Measurements from ENCODE around the gene FXYD7. TPM values are rescaled to one million over a fixed set of nuclear protein-coding genes. Genes with fewer than 3 reads are reported as not detected.

The FXYD7 gene
- total RNA-seq, 1 experiment from 2014 or later, result 0.71 TPM

- Histone ChIP-seq H2AFZ (ENCODE audit: low read depth, low read length, poor library complexity, severe bottlenecking) (no peak overlapping the region), H3K9me2 (ENCODE audit: insufficient read depth) (no peaks in the 10 kb centered on the region), H3K36me3 (ENCODE audit: control insufficient read depth in 1 of 2, insufficient read depth in 2 of 2, low read length in 2 of 2) (no peaks in the 10 kb centered on the region), H3K9ac (ENCODE audit: low read length) (peak overlapping the region; percentile 46), H3K27me3 (ENCODE audit: insufficient read depth, low read length) (no peaks in the 10 kb centered on the region), H3K27ac (ENCODE audit: low read depth, low read length) (peak overlapping the region; percentile 30; the same call in 1 of the 2 replicates), H4K20me1 (ENCODE audit: insufficient read depth) (no peaks in the 10 kb centered on the region), H3K4me3 (replicated peaks in 1 of 2; ENCODE audit: low read depth in 1 of 2, low read length in 2 of 2) (peak overlapping the region; percentile 41 to 54), H3K4me2 (ENCODE audit: low read length) (peak overlapping the region; percentile 87), H3K4me1 (ENCODE audit: control insufficient read depth in 1 of 2, insufficient read depth in 2 of 2, low read length in 2 of 2) (peaks cover 21 to 47% of the 10 kb centered on the region in 2 experiments), H3K9me3 (ENCODE audit: control insufficient read depth in 1 of 2, insufficient read depth in 1 of 2, low read depth in 1 of 2, low read length in 2 of 2) (no peaks in the 10 kb centered on the region), H3K79me2 (ENCODE audit: insufficient read depth, low read length) (no peaks in the 10 kb centered on the region)
- RAD21 ChIA-PET (ENCODE audit: low non-redundant PET in 1 of 2, low total read pairs in 2 of 2, uncharacterized antibody in 2 of 2, unreplicated experiment in 2 of 2), result no interaction called here
- CTCF ChIA-PET, result interaction anchor here (0.9 to 1.9 kb wide), 5 partner anchors 9 to 80 kb away, joined by 3 to 12 read pairs (median 10); partner anchors contain the start of genes FXYD3, FXYD7 and LGI4
- TF ChIP-seq POLR2AphosphoS5 (IDR thresholded peaks at IDR 0.05; ENCODE audit: low read depth, low read length) (peak; percentile 80), TCF7L2 (IDR thresholded peaks at IDR 0.05; ENCODE audit: borderline replicate concordance, extremely low read depth, insufficient read depth, insufficient read length) (no peak), POLR2A (IDR thresholded peaks at IDR 0.05; ENCODE audit: borderline replicate concordance, extremely low read depth, insufficient read depth, insufficient read length) (peak; percentile 57), ZFX (IDR thresholded peaks at IDR 0.05) (no peak), ELF1 (IDR thresholded peaks at IDR 0.05; ENCODE audit: borderline replicate concordance, low read depth) (no peak)
- TF ChIP-seq, protein P1, sequence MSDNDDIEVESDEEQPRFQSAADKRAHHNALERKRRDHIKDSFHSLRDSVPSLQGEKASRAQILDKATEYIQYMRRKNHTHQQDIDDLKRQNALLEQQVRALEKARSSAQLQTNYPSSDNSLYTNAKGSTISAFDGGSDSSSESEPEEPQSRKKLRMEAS (IDR thresholded peaks at IDR 0.05), result peak; percentile 45; the same call in 1 of the 2 replicates
- DNase-seq (ENCODE audit: low read depth, low spot score) (peak; percentile 70), ATAC-seq (peak; percentile 96)
- POLR2A ChIA-PET, result interaction anchor here (0.8 to 1.1 kb wide), 3 partner anchors 8 to 17 kb away, joined by 3 read pairs; no protein-coding TSS in a partner anchor
- intact Hi-C loops (cut with micrococcal nuclease), result no loop called here
- BruUV-seq (replicated peaks), result TSS peak; percentile 69
These were observed 18.7 kb upstream of the FXYD7 start for GRCh38 chr19:35124098-35125060.

DNA sequence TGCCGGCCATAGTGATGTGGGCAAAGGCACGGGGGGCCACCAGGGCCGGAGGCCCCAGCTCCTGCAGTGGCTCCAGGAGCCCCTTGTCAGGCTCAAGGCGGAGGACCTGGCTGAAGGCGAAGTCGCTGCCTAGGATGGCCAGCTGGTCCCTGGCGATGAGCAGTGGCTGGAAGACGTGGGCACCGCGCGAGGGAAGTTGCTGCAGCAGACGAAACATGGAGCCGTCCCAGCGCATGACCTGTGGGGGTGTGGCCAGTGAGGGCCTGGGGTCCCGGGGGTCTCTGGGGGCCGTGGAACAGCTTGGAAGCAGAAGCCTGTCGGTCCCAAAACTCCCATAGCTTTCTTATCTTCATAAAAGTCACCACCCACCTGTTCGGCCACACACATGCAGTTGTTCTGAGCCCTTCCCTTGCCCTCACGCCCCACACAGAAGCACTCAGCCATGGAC, 17.8 kb upstream of the FXYD7 start:
- DNase-seq (ENCODE audit: low read depth, low spot score) (no peak), ATAC-seq (no peak)
- CTCF ChIA-PET, result interaction anchor here (1.4 to 1.9 kb wide), 3 partner anchors 10 to 17 kb away, joined by 10 to 12 read pairs (median 11); partner anchors contain the start of genes FXYD3, FXYD7 and LGI4
- H3K79me2 ChIP-seq (ENCODE audit: insufficient read depth, low read length), result no peaks in the 10 kb centered on the region
- peak overlapping the region in 1 of 2 experiments; percentile 54; a peak in 1 of 4 replicates for H3K4me3 ChIP-seq (replicated peaks in 1 of 2; ENCODE audit: low read depth in 1 of 2, low read length in 2 of 2)
- H3K27ac ChIP-seq (ENCODE audit: low read depth, low read length), result peak overlapping the region; percentile 30; the same call in 1 of the 2 replicates
- POLR2A ChIA-PET, result interaction anchor here (1.1 kb wide), 1 partner anchor 18 kb away, joined by 3 read pairs; no protein-coding TSS in a partner anchor
- RAD21 ChIA-PET (ENCODE audit: low non-redundant PET in 1 of 2, low total read pairs in 2 of 2, uncharacterized antibody in 2 of 2, unreplicated experiment in 2 of 2), result no interaction called here
- H3K9me2 ChIP-seq (ENCODE audit: insufficient read depth), result no peaks in the 10 kb centered on the region
- no peaks in the 10 kb centered on the region for H4K20me1 ChIP-seq (ENCODE audit: insufficient read depth)
- no peak overlapping the region for H3K9ac ChIP-seq (ENCODE audit: low read length)
- intact Hi-C loops (cut with micrococcal nuclease), result no loop called here
- no peaks in the 10 kb centered on the region for H3K27me3 ChIP-seq (ENCODE audit: insufficient read depth, low read length)
- H2AFZ ChIP-seq (ENCODE audit: low read depth, low read length, poor library complexity, severe bottlenecking), result no peak overlapping the region
- no TSS peak for BruUV-seq (replicated peaks)
- no peaks in the 10 kb centered on the region for H3K9me3 ChIP-seq (ENCODE audit: control insufficient read depth in 1 of 2, insufficient read depth in 1 of 2, low read depth in 1 of 2, low read length in 2 of 2)
- peak overlapping the region; percentile 87 for H3K4me2 ChIP-seq (ENCODE audit: low read length)
- no peaks in the 10 kb centered on the region for H3K36me3 ChIP-seq (ENCODE audit: control insufficient read depth in 1 of 2, insufficient read depth in 2 of 2, low read length in 2 of 2)
- peaks cover 21 to 43% of the 10 kb centered on the region in 2 experiments for H3K4me1 ChIP-seq (ENCODE audit: control insufficient read depth in 1 of 2, insufficient read depth in 2 of 2, low read length in 2 of 2)
- TF ChIP-seq, protein P1 (IDR thresholded peaks at IDR 0.05), result no peak
- TF ChIP-seq REST (IDR thresholded peaks at IDR 0.05; ENCODE audit: low read depth) (no peak), CBX3 (IDR thresholded peaks at IDR 0.05; ENCODE audit: low read depth) (no peak), TCF7L2 (IDR thresholded peaks at IDR 0.05; ENCODE audit: borderline replicate concordance, extremely low read depth, insufficient read depth, insufficient read length) (no peak), CEBPB (IDR thresholded peaks at IDR 0.05; ENCODE audit: low read depth) (no peak), EZH2 (IDR thresholded peaks at IDR 0.05) (no peak), ZNF274 (IDR thresholded peaks at IDR 0.05; ENCODE audit: low read depth, low read length) (no peak), SIN3A (IDR thresholded peaks at IDR 0.05; ENCODE audit: low read depth) (no peak), POLR2A (IDR thresholded peaks at IDR 0.05; ENCODE audit: borderline replicate concordance, extremely low read depth, insufficient read depth, insufficient read length) (no peak), POLR2AphosphoS5 (IDR thresholded peaks at IDR 0.05; ENCODE audit: low read depth, low read length) (no peak)
- TF ChIP-seq, protein P2, sequence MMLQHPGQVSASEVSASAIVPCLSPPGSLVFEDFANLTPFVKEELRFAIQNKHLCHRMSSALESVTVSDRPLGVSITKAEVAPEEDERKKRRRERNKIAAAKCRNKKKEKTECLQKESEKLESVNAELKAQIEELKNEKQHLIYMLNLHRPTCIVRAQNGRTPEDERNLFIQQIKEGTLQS (IDR thresholded peaks at IDR 0.05), result no peak

Measured in HCT116 (cell line).